ENCODE results near the gene TTC28.

Gene TTC28

DNA sequence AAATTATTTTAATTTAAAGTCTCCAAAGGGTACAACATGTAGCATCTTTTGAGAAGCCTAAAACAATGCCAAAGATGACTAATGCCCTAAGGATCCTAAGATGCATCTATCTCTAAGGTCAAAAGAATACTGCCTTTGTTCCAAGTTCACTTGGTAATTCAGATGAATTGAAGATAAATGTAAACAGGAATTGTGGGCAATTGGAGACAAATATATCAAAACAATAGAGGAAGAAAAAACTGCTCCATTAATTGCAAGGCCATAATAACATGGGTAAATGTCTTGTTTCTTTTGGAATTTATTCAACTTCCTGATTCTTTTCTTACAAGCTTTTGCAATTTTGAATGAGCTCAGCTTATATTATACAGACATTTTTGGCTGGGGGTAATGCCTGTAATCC, 338.6 kb downstream of the TTC28 start:
- Histone ChIP-seq H3K27me3 (ENCODE audit: insufficient read depth, insufficient read length) (no peaks in the 10 kb centered on the region), H3K9me3 (ENCODE audit: insufficient read depth, low read length) (no peaks in the 10 kb centered on the region), H3K9ac (ENCODE audit: insufficient read length, low read depth) (no peak overlapping the region), H3K4me3 (ENCODE audit: insufficient read length, low read depth) (no peak overlapping the region), H3K4me1 (ENCODE audit: insufficient read depth, insufficient read length) (no peaks in the 10 kb centered on the region), H3K36me3 (ENCODE audit: insufficient read depth, insufficient read length, low read length) (no peaks in the 10 kb centered on the region)
- DNase-seq (ENCODE audit: low read depth, low spot score), result no peak
- no peak for TF ChIP-seq YY1 (IDR thresholded peaks at IDR 0.05; ENCODE audit: insufficient read depth, insufficient read length)
- TF ChIP-seq SUZ12 (IDR thresholded peaks at IDR 0.05; ENCODE audit: extremely low read depth, insufficient read depth, insufficient read length), result no peak
- no peak for TF ChIP-seq ZNF274 (IDR thresholded peaks at IDR 0.05; ENCODE audit: low read depth, low read length)

DNA sequence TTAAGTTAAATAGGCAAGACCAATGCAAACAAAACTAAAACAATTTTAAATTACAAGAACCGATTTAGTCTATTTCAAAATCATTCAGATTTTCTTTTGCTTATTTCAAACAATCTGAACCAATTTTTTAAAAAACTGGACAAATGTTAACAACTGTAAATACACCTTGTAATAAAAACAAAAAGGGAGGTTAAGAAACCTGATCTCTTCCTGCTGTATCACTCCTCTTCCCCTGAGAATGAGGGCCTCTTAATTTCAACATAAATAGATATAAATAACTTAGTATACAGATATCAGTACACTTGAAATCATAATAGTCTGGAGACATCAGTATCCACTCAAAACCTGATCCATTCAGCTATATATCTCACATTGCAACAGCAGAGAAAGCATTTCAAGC, 346.6 kb downstream of the TTC28 start:
- Histone ChIP-seq H3K4me1 (ENCODE audit: insufficient read depth, insufficient read length) (no peaks in the 10 kb centered on the region), H3K9me3 (ENCODE audit: insufficient read depth, low read length) (no peaks in the 10 kb centered on the region), H3K36me3 (ENCODE audit: insufficient read depth, insufficient read length, low read length) (no peaks in the 10 kb centered on the region), H3K4me3 (ENCODE audit: insufficient read length, low read depth) (no peak overlapping the region), H3K9ac (ENCODE audit: insufficient read length, low read depth) (no peak overlapping the region), H3K27me3 (ENCODE audit: insufficient read depth, insufficient read length) (no peaks in the 10 kb centered on the region)
- DNase-seq (ENCODE audit: low read depth, low spot score), result no peak
- no peak for TF ChIP-seq ZNF274 (IDR thresholded peaks at IDR 0.05; ENCODE audit: low read depth, low read length)
- no peak for TF ChIP-seq SUZ12 (IDR thresholded peaks at IDR 0.05; ENCODE audit: extremely low read depth, insufficient read depth, insufficient read length)
- TF ChIP-seq YY1 (IDR thresholded peaks at IDR 0.05; ENCODE audit: insufficient read depth, insufficient read length), result no peak

DNA sequence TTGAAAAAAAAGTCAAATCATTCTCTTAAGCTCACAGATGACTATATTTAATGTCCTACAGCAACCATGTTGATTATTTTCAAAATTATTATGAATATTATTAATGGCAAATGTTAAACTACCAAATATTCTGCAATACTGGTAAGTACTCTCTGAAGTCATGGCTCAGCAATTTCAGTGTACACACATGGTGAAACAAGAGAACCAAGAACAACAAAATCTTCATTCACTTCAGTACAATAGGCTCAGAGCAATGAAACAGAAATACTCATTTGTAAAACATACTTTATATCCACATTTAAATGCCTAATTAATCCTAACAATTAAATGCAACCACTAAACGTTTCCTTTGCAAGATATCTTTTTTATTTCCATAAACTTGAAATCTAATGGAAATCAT, 347.2 kb downstream of the TTC28 start:
- TF ChIP-seq YY1 (IDR thresholded peaks at IDR 0.05; ENCODE audit: insufficient read depth, insufficient read length), result no peak
- no peaks in the 10 kb centered on the region for H3K36me3 ChIP-seq (ENCODE audit: insufficient read depth, insufficient read length, low read length)
- no peaks in the 10 kb centered on the region for H3K4me1 ChIP-seq (ENCODE audit: insufficient read depth, insufficient read length)
- H3K27me3 ChIP-seq (ENCODE audit: insufficient read depth, insufficient read length), result no peaks in the 10 kb centered on the region
- no peak overlapping the region for H3K9ac ChIP-seq (ENCODE audit: insufficient read length, low read depth)
- H3K4me3 ChIP-seq (ENCODE audit: insufficient read length, low read depth), result no peak overlapping the region
- DNase-seq (ENCODE audit: low read depth, low spot score), result no peak
- no peaks in the 10 kb centered on the region for H3K9me3 ChIP-seq (ENCODE audit: insufficient read depth, low read length)

DNA sequence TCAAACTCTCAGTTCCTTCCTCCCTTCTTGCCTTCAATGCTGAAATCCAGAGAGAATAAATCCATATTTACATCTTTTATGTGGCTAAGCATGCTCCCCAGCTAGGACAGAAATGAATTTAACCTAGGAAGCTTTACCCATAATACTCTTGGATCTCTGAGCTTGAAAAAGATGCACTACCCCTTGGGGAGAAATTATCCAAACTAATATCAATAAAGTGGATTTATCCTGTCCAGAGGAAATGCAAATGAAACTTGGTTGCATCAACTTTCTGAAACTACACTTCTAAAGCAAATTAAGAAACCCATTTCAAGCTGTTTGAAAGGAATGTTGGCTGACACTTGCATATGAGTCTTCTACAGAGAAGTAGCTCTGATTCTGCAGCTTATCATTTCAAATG, 347.9 kb downstream of the TTC28 start:
- no peak for DNase-seq (ENCODE audit: low read depth, low spot score)
- Histone ChIP-seq H3K9me3 (ENCODE audit: insufficient read depth, low read length) (no peaks in the 10 kb centered on the region), H3K27me3 (ENCODE audit: insufficient read depth, insufficient read length) (no peaks in the 10 kb centered on the region), H3K36me3 (ENCODE audit: insufficient read depth, insufficient read length, low read length) (no peaks in the 10 kb centered on the region), H3K4me3 (ENCODE audit: insufficient read length, low read depth) (no peak overlapping the region), H3K4me1 (ENCODE audit: insufficient read depth, insufficient read length) (no peaks in the 10 kb centered on the region), H3K9ac (ENCODE audit: insufficient read length, low read depth) (no peak overlapping the region)
- TF ChIP-seq SUZ12 (IDR thresholded peaks at IDR 0.05; ENCODE audit: extremely low read depth, insufficient read depth, insufficient read length) (no peak), YY1 (IDR thresholded peaks at IDR 0.05; ENCODE audit: insufficient read depth, insufficient read length) (no peak), ZNF274 (IDR thresholded peaks at IDR 0.05; ENCODE audit: low read depth, low read length) (no peak)

DNA sequence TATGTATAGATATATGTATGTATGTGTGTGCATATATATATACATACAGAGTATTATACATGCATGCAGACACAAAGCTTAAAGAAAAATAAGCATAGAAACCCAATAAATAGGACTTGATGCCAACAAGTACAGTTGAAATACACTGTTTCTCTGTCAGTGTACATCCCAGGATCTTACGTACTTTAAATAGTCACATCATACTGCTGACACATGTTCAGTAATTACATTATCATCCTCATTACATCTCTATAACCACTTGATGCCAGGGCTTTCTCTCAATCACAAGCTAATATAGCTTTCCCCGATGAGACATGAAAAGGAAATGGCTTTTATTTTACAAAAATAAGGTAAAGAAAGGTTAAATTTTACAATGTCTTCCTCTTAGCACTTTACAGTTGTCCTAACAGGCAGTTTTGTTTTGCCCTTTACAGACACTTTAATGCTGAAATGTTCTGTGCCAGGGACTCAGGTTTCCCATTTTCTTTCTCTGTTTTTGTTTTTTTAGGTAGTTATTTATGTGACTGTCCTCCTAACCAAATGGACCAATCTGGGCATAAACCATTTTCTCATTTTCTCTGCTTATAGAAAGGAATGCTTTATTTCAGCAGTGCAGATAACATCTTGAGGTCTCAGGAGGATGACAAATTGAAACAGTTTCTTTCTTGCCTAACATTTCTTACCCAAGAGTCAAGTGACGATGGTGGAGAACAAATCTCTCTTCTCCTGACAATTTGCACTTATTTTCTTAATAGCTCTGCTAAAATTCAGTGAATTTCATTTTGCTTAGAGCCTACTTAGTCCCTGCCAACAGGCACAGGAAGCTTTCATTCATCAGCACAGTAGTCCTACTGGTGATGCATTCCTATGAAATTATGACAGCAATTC, 350.2 kb downstream of the TTC28 start:
- H3K4me1 ChIP-seq (ENCODE audit: insufficient read depth, insufficient read length), result no peaks in the 10 kb centered on the region
- no peaks in the 10 kb centered on the region for H3K36me3 ChIP-seq (ENCODE audit: insufficient read depth, insufficient read length, low read length)
- no peak overlapping the region for H3K4me3 ChIP-seq (ENCODE audit: insufficient read length, low read depth)
- DNase-seq (ENCODE audit: low read depth, low spot score), result no peak
- no peak for TF ChIP-seq YY1 (IDR thresholded peaks at IDR 0.05; ENCODE audit: insufficient read depth, insufficient read length)
- no peak for TF ChIP-seq SUZ12 (IDR thresholded peaks at IDR 0.05; ENCODE audit: extremely low read depth, insufficient read depth, insufficient read length)
- no peak for TF ChIP-seq ZNF274 (IDR thresholded peaks at IDR 0.05; ENCODE audit: low read depth, low read length)
- H3K9ac ChIP-seq (ENCODE audit: insufficient read length, low read depth), result no peak overlapping the region
- no peaks in the 10 kb centered on the region for H3K27me3 ChIP-seq (ENCODE audit: insufficient read depth, insufficient read length)
- no peaks in the 10 kb centered on the region for H3K9me3 ChIP-seq (ENCODE audit: insufficient read depth, low read length)

DNA sequence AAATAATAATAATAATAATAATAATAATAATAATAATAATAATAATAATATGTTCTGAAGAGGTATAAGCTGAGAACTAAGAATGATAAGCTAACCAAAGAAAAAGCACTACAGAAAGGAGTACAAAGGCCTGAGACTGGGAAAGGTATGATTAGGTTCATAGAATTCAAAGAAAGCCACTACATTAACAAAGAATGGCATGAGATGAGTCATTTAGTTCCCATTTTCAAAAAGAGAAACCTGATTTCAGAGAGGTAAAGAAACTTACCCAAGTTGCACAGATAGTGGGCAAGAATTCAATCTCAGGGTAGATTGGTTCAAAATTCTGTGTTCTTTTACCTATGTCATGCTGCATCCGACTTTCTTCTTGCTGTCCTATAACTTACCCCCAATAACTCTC, 350.9 kb downstream of the TTC28 start:
- Histone ChIP-seq H3K4me3 (ENCODE audit: insufficient read length, low read depth) (no peak overlapping the region), H3K4me1 (ENCODE audit: insufficient read depth, insufficient read length) (no peaks in the 10 kb centered on the region), H3K9ac (ENCODE audit: insufficient read length, low read depth) (no peak overlapping the region), H3K9me3 (ENCODE audit: insufficient read depth, low read length) (no peaks in the 10 kb centered on the region), H3K27me3 (ENCODE audit: insufficient read depth, insufficient read length) (no peaks in the 10 kb centered on the region), H3K36me3 (ENCODE audit: insufficient read depth, insufficient read length, low read length) (no peaks in the 10 kb centered on the region)
- no peak for DNase-seq (ENCODE audit: low read depth, low spot score)
- TF ChIP-seq ZNF274 (IDR thresholded peaks at IDR 0.05; ENCODE audit: low read depth, low read length) (no peak), YY1 (IDR thresholded peaks at IDR 0.05; ENCODE audit: insufficient read depth, insufficient read length) (no peak), SUZ12 (IDR thresholded peaks at IDR 0.05; ENCODE audit: extremely low read depth, insufficient read depth, insufficient read length) (no peak)

DNA sequence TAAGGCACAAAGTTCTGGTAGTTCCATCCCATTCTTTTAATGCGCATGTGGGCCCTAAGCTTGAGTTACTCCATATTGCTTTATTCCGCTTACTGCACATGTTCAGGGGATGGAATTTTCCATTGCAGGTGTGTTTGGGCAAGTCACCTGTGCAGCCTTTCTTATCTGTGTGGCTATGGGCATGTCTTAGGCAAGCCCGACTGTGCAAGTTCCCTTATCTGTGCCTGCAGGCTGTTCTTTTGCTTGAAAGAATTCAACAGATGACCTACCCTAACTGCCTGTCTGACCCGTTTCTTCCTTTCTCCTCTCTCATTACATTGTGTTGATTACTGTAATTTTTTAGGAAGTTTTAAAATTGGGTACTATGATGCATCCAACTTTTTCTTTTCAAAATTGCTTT, 363.6 kb downstream of the TTC28 start:
- H3K9ac ChIP-seq (ENCODE audit: insufficient read length, low read depth), result no peak overlapping the region
- no peak for DNase-seq (ENCODE audit: low read depth, low spot score)

More for the DNA sequence above, 363.6 kb downstream of the TTC28 start:
- Histone ChIP-seq H3K4me3 (ENCODE audit: insufficient read length, low read depth) (no peak overlapping the region), H3K27me3 (ENCODE audit: insufficient read depth, insufficient read length) (no peaks in the 10 kb centered on the region), H3K36me3 (ENCODE audit: insufficient read depth, insufficient read length, low read length) (no peaks in the 10 kb centered on the region), H3K4me1 (ENCODE audit: insufficient read depth, insufficient read length) (no peaks in the 10 kb centered on the region), H3K9me3 (ENCODE audit: insufficient read depth, low read length) (no peaks in the 10 kb centered on the region)
- TF ChIP-seq ZNF274 (IDR thresholded peaks at IDR 0.05; ENCODE audit: low read depth, low read length), result no peak
- TF ChIP-seq YY1 (IDR thresholded peaks at IDR 0.05; ENCODE audit: insufficient read depth, insufficient read length), result no peak
- no peak for TF ChIP-seq SUZ12 (IDR thresholded peaks at IDR 0.05; ENCODE audit: extremely low read depth, insufficient read depth, insufficient read length)
